Spinal cord (tissue), 10 donors: ENCODE data around the gene EPPIN. TPM values are rescaled to one million over a fixed set of nuclear protein-coding genes. Genes with fewer than 3 reads are reported as not detected.
"Not testable (repeated sequence)": the region's sequence is repeated elsewhere in the genome, so short reads cannot be mapped to it uniquely, and the experiment has no call there.

Experiments
- DNase-seq, 6 donors: peaks; one replicate each; pipeline versions ENCODE4 v3.0.0 to v3.0.0-alpha.2; 2013 to 2015; ENCODE audit warnings: low spot score in 6 of 6, low read depth in 4 of 6
- H3K27ac ChIP-seq: one replicate; pipeline ENCODE4 v1.5.1; 2013; ENCODE audit warnings: low read depth, low read length, control low read depth
- H3K27me3 ChIP-seq: one replicate; pipeline ENCODE4 v1.6.1; 2013; ENCODE audit warnings: low read length; ENCODE audit not compliant: control insufficient read depth, insufficient read depth
- H3K36me3 ChIP-seq: one replicate; pipeline ENCODE4 v1.6.1; 2013; ENCODE audit warnings: low read length; ENCODE audit not compliant: control insufficient read depth, insufficient read depth
- H3K4me1 ChIP-seq: one replicate; pipeline ENCODE4 v1.6.1; 2013; ENCODE audit warnings: low read length; ENCODE audit not compliant: control insufficient read depth, insufficient read depth
- H3K4me3 ChIP-seq: one replicate; pipeline ENCODE4 v1.5.1; 2013; ENCODE audit warnings: low read depth, low read length, control low read depth
- H3K9me3 ChIP-seq: one replicate; pipeline ENCODE4 v1.6.1; 2013; ENCODE audit warnings: low read length; ENCODE audit not compliant: control insufficient read depth, insufficient read depth
- WGBS: methylation state at CpG from one replicate; pipeline ENCODE4 v1.1.5; 2013; ENCODE audit warnings: missing lambda C conversion rate; ENCODE audit not compliant: insufficient coverage; 5-methylcytosine and 5-hydroxymethylcytosine counted together
- polyA plus RNA-seq, 2 donors: library from polyadenylated mRNA; unstranded; fragments of 120-200 nt; gene quantifications; one replicate each; pipeline ENCODE4 v1.2.1, GENCODE V29; 2013; ENCODE audit not compliant: insufficient read length in 2 of 2
- total RNA-seq, 2 donors: library from RNA; depleted of rRNA in 1 of 2; stranded (reverse); fragments of 120-200 nt in 1 of 2; fragments of >200 nt in 1 of 2; gene quantifications; one replicate each; pipeline versions ENCODE4 v1.2.3 to v1.2.4, GENCODE V29; 2013 to 2014
- donor health status: healthy.

The EPPIN gene
- total and polyA plus RNA-seq, 4 donors, result 0.10 to 0.41 (median 0.26) TPM

DNA sequence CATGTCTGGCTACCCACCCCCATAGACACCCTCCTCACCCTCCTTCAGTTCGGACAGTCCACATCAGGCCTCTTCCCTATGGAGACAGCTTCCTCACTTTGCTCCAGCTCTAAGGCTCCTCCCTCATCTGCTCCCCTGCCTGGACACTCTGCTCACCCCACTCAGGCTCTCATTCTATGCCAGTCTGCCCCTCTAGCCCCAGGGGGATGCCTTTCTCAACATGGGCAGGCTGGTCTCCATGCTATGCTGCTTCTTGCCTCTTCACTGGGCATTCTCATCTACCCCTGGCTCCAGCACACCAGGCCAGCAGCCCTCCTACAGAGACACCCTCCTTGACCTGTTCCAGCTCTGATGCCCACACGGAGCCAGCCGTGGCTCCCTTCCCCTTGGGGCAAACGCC lies 32.0 kb upstream of the EPPIN start, which contains the start of gene WFDC8:
WFDC8 (minus strand) TSS at position 101 of the 400 bp plus-strand sequence; CDS start at position 64, 37 bp downstream.
- Histone ChIP-seq H3K27ac (no peak within 1 kb of the TSS), H3K4me1 (no peaks in the 10 kb centered on the region)
- WGBS, result 95% methylated on average over 1 of the region's 4 CpGs

DNA sequence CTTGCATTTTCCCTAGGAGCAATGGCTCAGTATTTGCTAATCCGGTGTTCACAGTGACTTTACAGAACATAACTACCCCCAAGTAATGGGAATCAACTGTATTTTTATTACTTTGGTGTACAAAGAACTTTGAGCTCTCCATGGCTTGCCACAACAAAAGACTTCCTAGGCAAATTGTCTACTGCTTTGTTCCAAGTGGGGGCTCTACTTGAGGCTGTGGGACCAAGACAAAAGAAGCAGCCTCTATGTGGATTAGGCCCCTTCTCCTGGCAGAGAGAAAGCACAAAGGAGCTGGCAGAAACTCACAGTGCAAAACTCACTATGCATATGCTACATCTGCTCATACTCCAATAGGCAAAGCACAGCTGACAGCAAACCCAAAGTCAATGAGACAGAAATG lies 31.0 kb upstream of the EPPIN start:
- Histone ChIP-seq H3K9me3 (no peaks in the 10 kb centered on the region), H3K36me3 (no peaks in the 10 kb centered on the region), H3K27ac (no peak overlapping the region), H3K27me3 (no peaks in the 10 kb centered on the region), H3K4me3 (no peak overlapping the region), H3K4me1 (no peaks in the 10 kb centered on the region)
- WGBS, result no CpG with 5 or more reads among the region's 1 CpG
- DNase-seq, result peak in 2 of 6 donors; percentile 58 to 84

More for the DNA sequence above, 32.0 kb upstream of the EPPIN start, which contains the start of gene WFDC8:
- Histone ChIP-seq H3K27me3 (no peaks in the 10 kb centered on the region), H3K4me3 (no peak within 1 kb of the TSS), H3K36me3 (no peaks in the 10 kb centered on the region), H3K9me3 (no peaks in the 10 kb centered on the region)
- no peak for DNase-seq

GRCh38 chr20:45576995-45577394 lies 29.8 kb upstream of the EPPIN start:
- no peaks in the 10 kb centered on the region for H3K27me3 ChIP-seq
- no peaks in the 10 kb centered on the region for H3K9me3 ChIP-seq
- peak in 2 of 6 donors; percentile 6 to 14 for DNase-seq
- no peak overlapping the region for H3K4me3 ChIP-seq
- no peaks in the 10 kb centered on the region for H3K4me1 ChIP-seq
- H3K36me3 ChIP-seq, result no peaks in the 10 kb centered on the region
- H3K27ac ChIP-seq, result no peak overlapping the region
- whole genome bisulfite sequencing, result no CpG with 5 or more reads among the region's 2 CpGs

DNA sequence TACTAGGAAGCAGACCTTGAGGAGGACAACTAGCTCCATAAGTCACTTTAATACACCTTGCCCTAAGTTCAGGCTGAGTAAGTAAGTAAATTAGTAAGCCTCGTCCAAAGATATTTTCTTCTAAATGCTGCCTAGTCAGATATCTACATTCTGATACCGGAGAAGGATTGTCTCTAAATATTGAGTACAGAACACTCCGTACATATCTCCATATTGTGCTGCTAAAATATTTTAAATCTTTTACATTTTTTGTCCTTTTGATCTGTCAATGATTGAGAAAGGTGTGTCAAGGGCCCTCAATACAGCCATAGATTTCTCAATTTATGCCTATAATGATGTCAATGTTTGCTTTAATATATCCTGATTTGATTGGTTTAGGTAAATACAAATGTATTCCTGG lies 28.7 kb upstream of the EPPIN start:
- Histone ChIP-seq H3K36me3 (no peaks in the 10 kb centered on the region), H3K4me1 (no peaks in the 10 kb centered on the region), H3K4me3 (no peak overlapping the region), H3K9me3 (no peaks in the 10 kb centered on the region), H3K27me3 (no peaks in the 10 kb centered on the region), H3K27ac (no peak overlapping the region)
- DNase-seq, result no peak
- WGBS, result no CpG with 5 or more reads among the region's 3 CpGs

DNA sequence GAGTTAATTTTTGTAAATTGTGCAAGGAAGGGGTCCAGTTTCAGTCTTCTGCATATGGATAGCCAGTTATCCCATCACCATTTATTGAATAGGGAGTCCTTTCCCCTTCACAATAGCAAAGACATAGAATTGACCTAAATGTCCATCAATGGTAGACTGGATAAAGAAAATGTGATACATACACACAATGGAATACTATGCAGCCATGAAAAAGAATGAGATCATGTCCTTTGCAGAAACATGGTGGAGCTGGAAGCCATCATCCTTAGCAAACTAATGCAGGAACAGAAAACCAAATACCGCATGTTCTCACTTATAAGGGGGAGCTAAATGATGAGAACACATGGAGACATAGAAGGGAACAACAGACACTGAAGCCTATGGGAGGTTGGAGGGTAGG lies 22.4 kb upstream of the EPPIN start:
- H3K4me1 ChIP-seq, H3K27me3 ChIP-seq, H3K9me3 ChIP-seq, DNase-seq, H3K4me3 ChIP-seq, H3K36me3 ChIP-seq, H3K27ac ChIP-seq: not testable (repeated sequence)
- WGBS, result no CpG with 5 or more reads among the region's 1 CpG

DNA sequence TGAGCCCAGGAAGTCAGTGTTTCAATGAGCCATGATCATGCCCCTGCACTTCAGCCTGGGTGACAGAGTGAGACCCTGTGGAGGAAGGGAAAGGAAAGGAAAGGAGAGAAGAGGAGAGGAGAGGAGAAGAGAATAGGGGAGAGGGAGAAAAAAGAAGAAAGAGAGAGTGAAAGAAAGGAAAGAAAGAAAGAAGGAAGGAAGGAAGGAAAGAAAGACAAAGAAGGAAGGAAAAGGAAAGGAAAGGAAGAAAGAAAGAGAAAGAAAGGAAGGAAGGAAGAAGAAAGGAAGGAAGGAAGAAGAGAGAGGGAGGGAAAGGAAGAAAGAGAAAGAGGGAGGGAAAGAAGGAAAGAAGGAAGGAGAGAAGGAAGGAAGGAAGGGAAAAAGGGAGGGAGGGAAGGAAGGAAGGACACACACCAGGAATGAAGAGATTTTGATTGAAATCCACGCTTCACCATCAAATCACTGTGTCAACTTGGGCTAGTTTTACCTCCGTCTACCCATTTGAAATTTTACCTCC lies 17.6 kb upstream of the EPPIN start:
- Histone ChIP-seq H3K36me3 (no peaks in the 10 kb centered on the region), H3K4me1 (no peaks in the 10 kb centered on the region), H3K9me3 (no peaks in the 10 kb centered on the region), H3K27me3 (no peaks in the 10 kb centered on the region), H3K4me3 (no peak overlapping the region), H3K27ac (no peak overlapping the region)
- no peak for DNase-seq
- no CpG with 5 or more reads among the region's 2 CpGs for WGBS

GRCh38 chr20:45555198-45555597 lies 8.0 kb upstream of the EPPIN start:
- 83% methylated on average over 1 of the region's 1 CpG for WGBS

GRCh38 chr20:45552456-45552855 lies 5.3 kb upstream of the EPPIN start:
- Histone ChIP-seq H3K4me1 (no peaks in the 10 kb centered on the region), H3K36me3 (no peaks in the 10 kb centered on the region), H3K27ac (no peak overlapping the region), H3K4me3 (no peak overlapping the region), H3K27me3 (no peaks in the 10 kb centered on the region), H3K9me3 (no peaks in the 10 kb centered on the region)
- no peak for DNase-seq
- 88% methylated on average over 1 of the region's 2 CpGs for WGBS

More at GRCh38 chr20:45555198-45555597, 8.0 kb upstream of the EPPIN start:
- no peaks in the 10 kb centered on the region for H3K27me3 ChIP-seq
- H3K9me3 ChIP-seq, result no peaks in the 10 kb centered on the region
- no peak for DNase-seq
- no peak overlapping the region for H3K27ac ChIP-seq
- no peaks in the 10 kb centered on the region for H3K36me3 ChIP-seq
- no peaks in the 10 kb centered on the region for H3K4me1 ChIP-seq
- no peak overlapping the region for H3K4me3 ChIP-seq

DNA sequence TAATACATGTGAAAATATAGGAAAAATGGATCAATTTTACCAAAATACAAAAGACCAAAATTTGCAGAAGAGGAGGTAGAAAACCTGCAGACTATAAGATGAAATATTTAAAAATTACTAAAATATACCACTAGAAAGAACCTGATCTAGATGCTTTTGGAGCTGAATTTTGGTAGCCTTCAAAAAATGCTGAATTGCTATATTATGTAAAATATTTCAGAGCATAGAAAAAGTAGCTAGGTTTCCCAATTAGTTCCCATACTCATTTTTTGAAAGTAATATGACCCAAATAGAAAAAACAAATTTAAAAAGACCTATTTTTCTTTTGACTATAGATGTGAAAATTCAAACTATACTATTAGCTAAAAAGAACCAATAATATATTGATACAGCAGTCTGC lies 3.6 kb upstream of the EPPIN start:
- H3K27ac ChIP-seq, result no peak overlapping the region
- H3K27me3 ChIP-seq, result no peaks in the 10 kb centered on the region
- H3K36me3 ChIP-seq, result no peaks in the 10 kb centered on the region
- DNase-seq, result no peak
- H3K4me3 ChIP-seq, result no peak overlapping the region
- no peaks in the 10 kb centered on the region for H3K4me1 ChIP-seq
- no peaks in the 10 kb centered on the region for H3K9me3 ChIP-seq

GRCh38 chr20:45548410-45548809 lies 1.2 kb upstream of the EPPIN start:
- H3K9me3 ChIP-seq, result no peaks in the 10 kb centered on the region
- no peak overlapping the region for H3K4me3 ChIP-seq
- no peak for DNase-seq
- 96% methylated on average over 4 of the region's 7 CpGs for WGBS
- no peak overlapping the region for H3K27ac ChIP-seq
- H3K4me1 ChIP-seq, result no peaks in the 10 kb centered on the region
- H3K27me3 ChIP-seq, result no peaks in the 10 kb centered on the region
- no peaks in the 10 kb centered on the region for H3K36me3 ChIP-seq
